ENCODE measurements around the gene FMN1.
A peak's percentile ranks its signal among the peaks of the same experiment; 100 is the strongest.

FMN1 gene

DNA sequence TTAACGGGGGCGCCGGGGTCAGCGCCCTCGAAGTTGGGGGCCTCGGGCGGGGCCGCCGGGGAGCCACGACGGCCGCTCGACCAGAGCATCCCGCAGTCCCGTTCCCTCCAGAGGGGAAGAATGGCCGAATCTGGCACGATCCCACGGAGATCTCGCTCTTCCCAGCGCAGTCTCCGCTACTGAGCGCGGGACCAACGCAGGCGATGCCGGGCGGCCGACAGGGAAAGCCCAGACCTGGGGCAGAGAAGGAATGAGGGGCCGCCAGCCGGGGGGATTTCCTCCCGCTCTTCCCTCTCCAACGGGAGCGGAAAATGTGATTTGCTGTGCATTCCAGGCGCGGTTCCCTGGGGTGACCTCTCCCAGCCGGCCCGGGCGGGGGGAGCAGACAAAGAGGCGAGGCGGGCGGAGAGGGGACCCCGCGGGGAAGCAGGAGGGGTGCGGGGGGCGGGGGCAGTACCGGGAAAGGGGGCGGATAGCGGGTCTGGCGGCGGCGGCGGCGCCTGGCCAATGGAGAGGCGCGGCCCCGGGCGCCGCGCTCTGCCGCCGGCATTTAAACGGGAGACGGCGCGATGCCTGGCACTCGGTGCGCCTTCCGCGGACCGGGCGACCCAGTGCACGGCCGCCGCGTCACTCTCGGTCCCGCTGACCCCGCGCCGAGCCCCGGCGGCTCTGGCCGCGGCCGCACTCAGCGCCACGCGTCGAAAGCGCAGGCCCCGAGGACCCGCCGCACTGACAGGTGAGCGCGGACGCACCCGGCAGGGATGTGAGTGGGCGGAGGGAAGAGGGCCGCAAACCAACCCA lies 476.9 kb downstream of the FMN1 start, which contains the start of gene GREM1:
Gene GREM1 (plus strand): TSS at position 579 of the 801 bp plus-strand sequence. CDS start 12,687 bp downstream, outside the sequence.
- no peak for DNase-seq (ENCODE audit: low read depth)
- H3K4me3 ChIP-seq (ENCODE audit: low read length) = peak within 1 kb of the TSS; percentile 19
- TF ChIP-seq, protein P1, sequence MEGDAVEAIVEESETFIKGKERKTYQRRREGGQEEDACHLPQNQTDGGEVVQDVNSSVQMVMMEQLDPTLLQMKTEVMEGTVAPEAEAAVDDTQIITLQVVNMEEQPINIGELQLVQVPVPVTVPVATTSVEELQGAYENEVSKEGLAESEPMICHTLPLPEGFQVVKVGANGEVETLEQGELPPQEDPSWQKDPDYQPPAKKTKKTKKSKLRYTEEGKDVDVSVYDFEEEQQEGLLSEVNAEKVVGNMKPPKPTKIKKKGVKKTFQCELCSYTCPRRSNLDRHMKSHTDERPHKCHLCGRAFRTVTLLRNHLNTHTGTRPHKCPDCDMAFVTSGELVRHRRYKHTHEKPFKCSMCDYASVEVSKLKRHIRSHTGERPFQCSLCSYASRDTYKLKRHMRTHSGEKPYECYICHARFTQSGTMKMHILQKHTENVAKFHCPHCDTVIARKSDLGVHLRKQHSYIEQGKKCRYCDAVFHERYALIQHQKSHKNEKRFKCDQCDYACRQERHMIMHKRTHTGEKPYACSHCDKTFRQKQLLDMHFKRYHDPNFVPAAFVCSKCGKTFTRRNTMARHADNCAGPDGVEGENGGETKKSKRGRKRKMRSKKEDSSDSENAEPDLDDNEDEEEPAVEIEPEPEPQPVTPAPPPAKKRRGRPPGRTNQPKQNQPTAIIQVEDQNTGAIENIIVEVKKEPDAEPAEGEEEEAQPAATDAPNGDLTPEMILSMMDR (IDR thresholded peaks at IDR 0.05; ENCODE audit: insufficient read depth, low read depth, low read length, missing control alignments) = no peak

DNA sequence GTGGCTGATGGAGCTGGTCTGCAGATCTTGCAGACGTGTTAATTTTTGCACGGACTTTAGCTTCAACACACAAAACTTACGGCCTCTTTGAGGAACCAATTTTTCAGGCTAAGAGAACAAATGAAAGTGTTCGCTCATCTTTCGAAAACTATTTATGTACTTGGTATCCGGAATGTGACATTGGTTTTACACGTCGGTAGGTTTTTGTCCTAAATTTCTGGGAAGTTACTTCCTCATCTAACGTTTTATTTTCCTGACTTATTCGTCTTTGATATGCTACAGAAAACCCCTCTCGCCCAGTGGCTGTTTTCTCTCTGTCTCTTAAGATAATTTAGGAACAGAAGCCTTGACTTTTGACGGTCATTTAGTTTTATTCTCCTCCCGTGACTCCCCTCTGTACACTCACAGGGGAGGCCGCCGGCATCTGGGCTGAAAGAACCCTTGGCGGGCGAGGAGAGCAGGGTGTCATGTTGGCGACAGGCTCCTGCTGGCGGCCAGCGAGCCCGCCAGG lies 477.5 kb downstream of the FMN1 start:
- no peak for DNase-seq (ENCODE audit: low read depth)
- TF ChIP-seq, protein P1 (IDR thresholded peaks at IDR 0.05; ENCODE audit: insufficient read depth, low read depth, low read length, missing control alignments) = no peak
- H3K4me3 ChIP-seq (ENCODE audit: low read length) = no peak overlapping the region

DNA sequence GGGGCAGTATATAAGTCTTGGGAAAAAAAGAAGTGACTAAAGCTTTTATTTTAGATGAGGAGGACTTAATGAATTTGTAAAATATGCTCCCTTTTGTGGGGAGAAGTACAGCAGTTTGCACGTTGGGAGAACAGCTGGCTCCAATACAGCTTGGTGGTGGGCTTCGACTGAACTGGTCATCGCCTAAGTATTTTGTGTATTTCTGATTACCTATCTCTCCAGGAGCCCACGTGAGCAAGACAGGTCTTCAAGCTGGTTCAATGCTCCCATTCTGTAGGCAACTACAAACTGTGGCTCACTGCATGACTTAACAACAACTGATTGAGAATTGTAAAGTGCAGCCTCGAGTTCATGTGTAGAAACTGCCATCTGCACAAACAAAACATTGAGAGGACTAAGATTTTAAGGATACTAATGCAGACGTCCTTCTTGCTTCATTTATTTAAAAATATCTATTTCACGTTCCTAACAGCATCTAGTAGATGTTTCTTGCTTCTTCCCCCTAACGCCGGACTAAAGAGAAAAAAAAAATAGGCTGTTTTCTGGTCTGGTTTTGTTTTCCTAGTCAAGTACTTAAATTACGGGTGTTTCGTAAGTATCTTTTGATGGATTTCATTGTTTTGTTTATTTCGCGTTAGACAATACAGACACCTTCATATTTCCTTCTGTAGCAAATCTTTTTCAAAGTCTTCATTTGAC lies 478.1 kb downstream of the FMN1 start:
- TF ChIP-seq, protein P1 (IDR thresholded peaks at IDR 0.05; ENCODE audit: insufficient read depth, low read depth, low read length, missing control alignments) = no peak
- H3K4me3 ChIP-seq (ENCODE audit: low read length) = no peak overlapping the region

More for the DNA sequence above, 478.1 kb downstream of the FMN1 start:
- DNase-seq (ENCODE audit: low read depth) = no peak

Data from epithelial cell of esophagus (primary cell).